CD14-positive monocyte (primary cell): ENCODE results near the gene GALNT1. TPM values are rescaled to one million over a fixed set of nuclear protein-coding genes. Genes with fewer than 3 reads are reported as not detected.

ENCODE experiments used
- DNase-seq, 3 donors: peaks; one replicate each; pipeline ENCODE4 v3.0.0-alpha.2; 2011 to 2022
- H2AFZ ChIP-seq: 2 replicates; pipeline ENCODE4 v1.6.0; 2012; ENCODE audit warnings: mild to moderate bottlenecking, low read depth, low read length, inconsistent platforms; ENCODE audit not compliant: insufficient read depth, poor library complexity, severe bottlenecking
- H3K27ac ChIP-seq, 2 donors: 1 replicate in 1 of 2; 2 replicates in 1 of 2; pipeline ENCODE4 v1.5.1; 2012 to 2013; ENCODE audit warnings: low read length in 2 of 2, control low read depth in 1 of 2, inconsistent platforms in 1 of 2, low read depth in 1 of 2, mild to moderate bottlenecking in 1 of 2
- H3K27me3 ChIP-seq, 2 donors: one replicate each; pipeline versions ENCODE4 v1.6.0 to v1.6.1; 2011 to 2013; ENCODE audit warnings: low read length in 2 of 2; ENCODE audit not compliant: control insufficient read depth in 2 of 2, insufficient read depth in 2 of 2
- H3K36me3 ChIP-seq, 2 donors: replicated peaks in 1 of 2; 1 replicate in 1 of 2; 2 replicates in 1 of 2; pipeline versions ENCODE4 v1.5.1 to v1.6.1; 2012 to 2013; ENCODE audit warnings: low read length in 2 of 2, control low read depth in 1 of 2, inconsistent platforms in 1 of 2, mild to moderate bottlenecking in 1 of 2; ENCODE audit not compliant: insufficient read depth in 2 of 2, control insufficient read depth in 1 of 2
- H3K4me1 ChIP-seq, 2 donors: 1 replicate in 1 of 2; 2 replicates in 1 of 2; pipeline versions ENCODE4 v1.5.1 to v1.6.1; 2012 to 2013; ENCODE audit warnings: low read length in 2 of 2, control low read depth in 1 of 2, inconsistent platforms in 1 of 2, mild to moderate bottlenecking in 1 of 2, moderate library complexity in 1 of 2; ENCODE audit not compliant: insufficient read depth in 2 of 2, control insufficient read depth in 1 of 2
- H3K4me2 ChIP-seq: replicated peaks from 2 replicates; pipeline ENCODE3; 2012; ENCODE audit warnings: low read length, moderate library complexity, mild to moderate bottlenecking; ENCODE audit not compliant: poor library complexity, severe bottlenecking; ENCODE audit errors: extremely low read depth
- H3K4me3 ChIP-seq, 3 experiments: fragments of 200-600 bp in 1 of 3; sonication (generic) in 1 of 3; replicated peaks in 1 of 3; 1 replicate in 2 of 3; 2 replicates in 1 of 3; pipeline ENCODE4 v1.5.1; 2011 to 2013; ENCODE audit warnings: low read length in 3 of 3, mild to moderate bottlenecking in 3 of 3, control low read depth in 2 of 3, low read depth in 2 of 3, inconsistent platforms in 1 of 3, moderate library complexity in 1 of 3
- H3K79me2 ChIP-seq: 2 replicates; pipeline ENCODE4 v1.6.0; 2012; ENCODE audit warnings: mild to moderate bottlenecking, control low read depth, inconsistent platforms, low read length, moderate library complexity; ENCODE audit not compliant: insufficient read depth
- H3K9ac ChIP-seq: 2 replicates; pipeline ENCODE4 v1.6.0; 2017; ENCODE audit warnings: low read length, mild to moderate bottlenecking; ENCODE audit not compliant: insufficient read depth, poor library complexity, severe bottlenecking
- H3K9me3 ChIP-seq, 2 donors: replicated peaks in 1 of 2; 1 replicate in 1 of 2; 2 replicates in 1 of 2; pipeline versions ENCODE4 v1.5.1 to v1.6.1; 2012 to 2013; ENCODE audit warnings: low read length in 2 of 2, control low read depth in 1 of 2; ENCODE audit not compliant: control insufficient read depth in 1 of 2, insufficient read depth in 1 of 2
- H4K20me1 ChIP-seq: 2 replicates; pipeline ENCODE4 v1.6.0; 2012; ENCODE audit warnings: mild to moderate bottlenecking, low read length, control low read depth, moderate library complexity; ENCODE audit not compliant: insufficient read depth
- H3K27ac Mint-ChIP-seq, 7 donors: one replicate each; pipeline ENCODE4 v1.8.0; 2020; ENCODE audit warnings: mild to moderate bottlenecking in 7 of 7, mixed read lengths in 7 of 7, moderate library complexity in 6 of 7, inconsistent platforms in 2 of 7
- H3K27me3 Mint-ChIP-seq, 3 donors: one replicate each; pipeline ENCODE4 v1.8.0; 2021 to 2022; ENCODE audit warnings: low read depth in 3 of 3, mild to moderate bottlenecking in 3 of 3, mixed read lengths in 3 of 3, moderate library complexity in 3 of 3, inconsistent platforms in 1 of 3
- H3K36me3 Mint-ChIP-seq, 2 donors: one replicate each; pipeline ENCODE4 v1.8.0; 2020; ENCODE audit warnings: mixed read lengths in 2 of 2, inconsistent platforms in 1 of 2, mild to moderate bottlenecking in 1 of 2
- H3K4me1 Mint-ChIP-seq: one replicate; pipeline ENCODE4 v1.8.0; 2020; ENCODE audit warnings: mild to moderate bottlenecking, mixed read lengths
- H3K4me3 Mint-ChIP-seq, 2 donors: one replicate each; pipeline ENCODE4 v1.8.0; 2020; ENCODE audit warnings: mild to moderate bottlenecking in 2 of 2, mixed read lengths in 2 of 2, moderate library complexity in 1 of 2
- H3K9me3 Mint-ChIP-seq, 7 donors: one replicate each; pipeline ENCODE4 v1.8.0; 2020 to 2022; ENCODE audit warnings: mixed read lengths in 7 of 7, mild to moderate bottlenecking in 6 of 7, moderate library complexity in 6 of 7, inconsistent platforms in 2 of 7
- WGBS: methylation state at CpG from one replicate; pipeline ENCODE4 v1.1.5; 2013; ENCODE audit warnings: missing lambda C conversion rate; ENCODE audit not compliant: insufficient coverage; 5-methylcytosine and 5-hydroxymethylcytosine counted together
- intact Hi-C, 2 donors: fragments of 100-400 bp; cut with micrococcal nuclease; formaldehyde crosslinking; loops; one replicate each; pipeline versions ENCODE4 v1.15.0 to v1.15.1; 2023
- polyA plus RNA-seq, 3 donors: library from polyadenylated mRNA; depleted of rRNA in 1 of 3; unstranded in 2 of 3; stranded (reverse) in 1 of 3; fragments of 300-500 nt in 2 of 3; fragments of >200 nt in 1 of 3; fragmentation: Illumina TruSeq in 2 of 3; gene quantifications; 1 replicate in 2 of 3; 2 replicates in 1 of 3; pipeline ENCODE4 v1.2.3, GENCODE V29; 2012 to 2021
- TF ChIP-seq, protein P1 (sequence below): fragments of 200-600 bp; IDR thresholded peaks from one replicate; pipeline ENCODE4 v1.8.0; 2022; ENCODE audit warnings: antibody characterized with exemption, mild to moderate bottlenecking

Gene GALNT1
- polyA plus RNA-seq, 3 donors, result 16.8 to 58.5 (median 22.9) TPM

DNA sequence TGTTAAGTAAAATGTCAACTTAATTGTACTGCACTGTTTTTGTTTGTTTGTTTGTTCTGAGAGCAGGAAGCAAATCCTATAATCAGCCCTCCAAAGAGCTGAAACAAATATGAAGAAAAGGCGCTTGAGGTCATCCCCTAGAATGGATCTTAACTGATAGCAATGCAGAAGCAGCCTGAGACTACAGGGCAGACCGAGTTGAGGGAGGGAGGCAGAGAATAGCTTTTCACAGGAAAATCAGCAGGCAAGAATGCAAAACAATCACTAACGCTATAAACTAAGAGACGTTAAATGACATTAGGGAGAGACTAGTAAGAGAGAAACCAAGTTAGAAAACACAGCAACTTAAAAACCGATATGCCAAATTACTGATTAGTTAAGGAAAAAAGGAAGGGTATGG, 37.2 kb downstream of the GALNT1 start:
- H2AFZ ChIP-seq, result no peak overlapping the region
- peaks cover 0 to 2% (median 0%) of the 10 kb centered on the region in 3 donors for H3K27me3 Mint-ChIP-seq
- peaks cover 20 to 25% of the 10 kb centered on the region in 2 donors for H3K4me1 ChIP-seq
- no peaks in the 10 kb centered on the region for H3K9me3 ChIP-seq
- H3K4me3 ChIP-seq, result no peak overlapping the region
- H3K79me2 ChIP-seq, result peaks cover 41% of the 10 kb centered on the region
- H3K36me3 Mint-ChIP-seq, result peaks cover 0 to 2% of the 10 kb centered on the region in 2 donors
- no peak overlapping the region for H3K4me3 Mint-ChIP-seq
- H3K4me2 ChIP-seq, result no peak overlapping the region
- TF ChIP-seq, protein P1, sequence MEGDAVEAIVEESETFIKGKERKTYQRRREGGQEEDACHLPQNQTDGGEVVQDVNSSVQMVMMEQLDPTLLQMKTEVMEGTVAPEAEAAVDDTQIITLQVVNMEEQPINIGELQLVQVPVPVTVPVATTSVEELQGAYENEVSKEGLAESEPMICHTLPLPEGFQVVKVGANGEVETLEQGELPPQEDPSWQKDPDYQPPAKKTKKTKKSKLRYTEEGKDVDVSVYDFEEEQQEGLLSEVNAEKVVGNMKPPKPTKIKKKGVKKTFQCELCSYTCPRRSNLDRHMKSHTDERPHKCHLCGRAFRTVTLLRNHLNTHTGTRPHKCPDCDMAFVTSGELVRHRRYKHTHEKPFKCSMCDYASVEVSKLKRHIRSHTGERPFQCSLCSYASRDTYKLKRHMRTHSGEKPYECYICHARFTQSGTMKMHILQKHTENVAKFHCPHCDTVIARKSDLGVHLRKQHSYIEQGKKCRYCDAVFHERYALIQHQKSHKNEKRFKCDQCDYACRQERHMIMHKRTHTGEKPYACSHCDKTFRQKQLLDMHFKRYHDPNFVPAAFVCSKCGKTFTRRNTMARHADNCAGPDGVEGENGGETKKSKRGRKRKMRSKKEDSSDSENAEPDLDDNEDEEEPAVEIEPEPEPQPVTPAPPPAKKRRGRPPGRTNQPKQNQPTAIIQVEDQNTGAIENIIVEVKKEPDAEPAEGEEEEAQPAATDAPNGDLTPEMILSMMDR, result no peak
- intact Hi-C loops, result loop anchor here in 1 of 2 donors (5.0 kb wide), 1 partner anchor 36 kb away; the partner anchor contains the start of gene GALNT1
- no peak overlapping the region for H3K9ac ChIP-seq
- H3K27ac ChIP-seq, result no peak overlapping the region
- no peaks in the 10 kb centered on the region for H3K9me3 Mint-ChIP-seq
- no peaks in the 10 kb centered on the region for H3K36me3 ChIP-seq
- H3K4me1 Mint-ChIP-seq, result peaks cover 24% of the 10 kb centered on the region
- peaks cover 10% of the 10 kb centered on the region for H4K20me1 ChIP-seq
- H3K27me3 ChIP-seq, result no peaks in the 10 kb centered on the region
- WGBS, result 100% methylated on average over 1 of the region's 5 CpGs
- no peak for DNase-seq
- H3K27ac Mint-ChIP-seq, result no peak overlapping the region

DNA sequence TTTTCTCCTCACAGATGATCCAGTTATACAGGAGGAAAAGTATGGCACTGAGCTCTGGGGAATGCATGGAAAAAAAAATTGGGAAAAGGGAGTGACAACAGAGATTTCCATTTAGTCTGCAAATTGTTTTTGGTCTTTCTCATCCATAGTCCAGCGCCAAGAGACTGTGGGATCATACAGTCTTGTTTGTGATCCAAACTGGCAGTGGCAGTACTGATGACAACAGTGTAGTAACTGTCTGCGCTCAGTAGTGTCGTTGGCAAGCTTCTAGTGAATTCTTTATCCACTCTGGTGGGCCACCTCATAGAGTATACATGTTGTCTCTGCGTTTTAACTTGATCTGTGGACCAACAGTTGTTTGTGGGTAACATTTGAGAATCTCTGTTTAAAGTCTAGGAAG, 37.9 kb downstream of the GALNT1 start:
- DNase-seq, result no peak
- Mint-ChIP-seq H3K4me3 (no peak overlapping the region), H3K27me3 (peaks cover 0 to 2% (median 0%) of the 10 kb centered on the region in 3 donors), H3K9me3 (no peaks in the 10 kb centered on the region), H3K4me1 (peaks cover 31% of the 10 kb centered on the region), H3K36me3 (no peaks in the 10 kb centered on the region), H3K27ac (no peak overlapping the region)
- H3K27ac ChIP-seq, result no peak overlapping the region
- peaks cover 21 to 25% of the 10 kb centered on the region in 2 donors for H3K4me1 ChIP-seq
- H3K4me3 ChIP-seq, result no peak overlapping the region
- H3K4me2 ChIP-seq, result no peak overlapping the region
- H3K36me3 ChIP-seq, result no peaks in the 10 kb centered on the region
- TF ChIP-seq, protein P1, result no peak
- peaks cover 49% of the 10 kb centered on the region for H3K79me2 ChIP-seq
- 96% methylated on average over 3 of the region's 4 CpGs for WGBS
- H3K9me3 ChIP-seq, result no peaks in the 10 kb centered on the region
- H3K27me3 ChIP-seq, result no peaks in the 10 kb centered on the region
- H4K20me1 ChIP-seq, result peaks cover 13% of the 10 kb centered on the region
- H2AFZ ChIP-seq, result no peak overlapping the region
- H3K9ac ChIP-seq, result no peak overlapping the region
- intact Hi-C loops, result loop anchor here in 1 of 2 donors (5.0 kb wide), 1 partner anchor 37 kb away; the partner anchor contains the start of gene GALNT1
